HepG2 (cell line): ENCODE results near the gene CTIF. TPM values are rescaled to one million over a fixed set of nuclear protein-coding genes. Genes with fewer than 3 reads are reported as not detected.

Source experiments
- ATAC-seq: fragments of 200-7000 bp; cut with Tn5 transposase; 3 replicates; pipeline ENCODE4 v1.9.1; 2020; ENCODE audit warnings: mild to moderate bottlenecking, moderate library complexity
- BruUV-seq: library from RNA; stranded (reverse); fragments of 400-500 nt; replicated peaks from 2 replicates; lab custom pipeline; 2021; lab: Mats Ljungman, UMichigan
- CTCF ChIA-PET: fragments of 300-600 bp; formaldehyde crosslinking; extraction: SDS; loops from one replicate; lab custom pipeline; 2021; ENCODE audit warnings: low total read pairs, inconsistent platforms, low intra/inter-chr PET ratio; lab: Yijun Ruan, JAX
- POLR2A ChIA-PET: fragments of 350-600 bp; sonication (Branson Sonifier 250); formaldehyde crosslinking; loops from one replicate; lab custom pipeline; 2020; ENCODE audit warnings: antibody characterized with exemption, inconsistent platforms; lab: Yijun Ruan, JAX
- DNase-seq: peaks from one replicate; pipeline ENCODE4 v3.0.0-alpha.2; 2015; ENCODE audit warnings: low spot score
- FAIRE-seq: peaks from 3 replicates; lab custom pipeline; 2011; peaks lifted over from hg19 to GRCh38; lab: Jason Lieb, UNC
- H2AFZ ChIP-seq: one replicate; pipeline ENCODE4 v1.6.1; 2011; ENCODE audit warnings: low read length, inconsistent platforms
- H3K27ac ChIP-seq: fragments of 300-600 bp; 3 replicates; pipeline ENCODE4 v1.8.0; 2011; ENCODE audit warnings: mixed run types, mild to moderate bottlenecking, mixed read lengths, low read length, inconsistent platforms; ENCODE audit not compliant: insufficient read depth; ENCODE audit errors: extremely low read length
- H3K27me3 ChIP-seq, 2 experiments: fragments of 200-600 bp in 1 of 2; 2 replicates in 1 of 2; 3 replicates in 1 of 2; pipeline versions ENCODE4 v1.6.0 to v1.8.0; 2011; ENCODE audit warnings: low read length in 2 of 2, mild to moderate bottlenecking in 2 of 2, moderate library complexity in 2 of 2, inconsistent platforms in 1 of 2; ENCODE audit not compliant: insufficient read depth in 2 of 2, control insufficient read depth in 1 of 2
- H3K36me3 ChIP-seq, 2 experiments: fragments of 200-600 bp in 1 of 2; replicated peaks in 1 of 2; 2 replicates in 1 of 2; 3 replicates in 1 of 2; pipeline versions ENCODE4 v1.5.1 to v1.8.0; 2011; ENCODE audit warnings: low read length in 2 of 2, inconsistent platforms in 1 of 2; ENCODE audit not compliant: insufficient read depth in 2 of 2, control insufficient read depth in 1 of 2
- H3K4me1 ChIP-seq: 2 replicates; pipeline ENCODE4 v1.5.1; 2012; ENCODE audit warnings: low read length, inconsistent platforms; ENCODE audit not compliant: insufficient read depth
- H3K4me2 ChIP-seq: 2 replicates; pipeline ENCODE4 v1.6.0; 2011; ENCODE audit warnings: low read depth, low read length, inconsistent platforms
- H3K4me3 ChIP-seq, 3 experiments: fragments of 200-600 bp in 1 of 3; sonication (generic), shearing (Covaris generic) in 1 of 3; replicated peaks in 1 of 3; 2 replicates each; pipeline ENCODE4 v1.5.1; 2011 to 2016; ENCODE audit warnings: low read length in 3 of 3, inconsistent platforms in 2 of 3, low read depth in 2 of 3, mild to moderate bottlenecking in 2 of 3, control low read depth in 1 of 3, mixed read lengths in 1 of 3; ENCODE audit not compliant: insufficient read depth in 1 of 3
- H3K79me2 ChIP-seq: one replicate; pipeline ENCODE4 v1.6.1; 2011; ENCODE audit warnings: low read length, inconsistent platforms; ENCODE audit not compliant: insufficient read depth
- H3K9ac ChIP-seq: 2 replicates; pipeline ENCODE4 v1.6.0; 2011; ENCODE audit warnings: mild to moderate bottlenecking, low read depth, low read length, inconsistent platforms; ENCODE audit not compliant: insufficient read depth
- H3K9me3 ChIP-seq: 2 replicates; pipeline ENCODE4 v1.5.1; 2012; ENCODE audit warnings: mild to moderate bottlenecking, low read length
- H4K20me1 ChIP-seq: 2 replicates; pipeline ENCODE4 v1.6.0; 2011; ENCODE audit warnings: inconsistent platforms, mild to moderate bottlenecking, low read length, moderate library complexity; ENCODE audit not compliant: insufficient read depth
- BRF2 ChIP-seq: sonication (generic); formaldehyde crosslinking; IDR thresholded peaks from 2 replicates; pipeline ENCODE4 v1.8.1; 2022; ENCODE audit warnings: mild to moderate bottlenecking, missing genetic modification reagents
- ETV5 ChIP-seq: IDR thresholded peaks from 2 replicates; pipeline ENCODE4 v1.6.1; 2018; ENCODE audit warnings: missing biosample characterization, missing genetic modification reagents, inconsistent platforms, borderline replicate concordance
- MED13 ChIP-seq: sonication (generic); formaldehyde crosslinking; IDR thresholded peaks from 2 replicates; pipeline ENCODE4 v1.5.0; 2020; ENCODE audit warnings: missing genetic modification reagents
- RBM22 ChIP-seq: fragments of 200-400 bp; formaldehyde crosslinking; optimal IDR thresholded peaks from 2 replicates; pipeline ENCODE3; 2017; ENCODE audit warnings: mild to moderate bottlenecking, low read length, moderate library complexity
- ZBTB7B ChIP-seq: sonication (generic); formaldehyde crosslinking; IDR thresholded peaks from 2 replicates; pipeline ENCODE4 v1.4.0; 2020; ENCODE audit warnings: missing genetic modification reagents
- ZNF337 ChIP-seq: sonication (generic); formaldehyde crosslinking; IDR thresholded peaks from 2 replicates; pipeline ENCODE4 v1.5.1; 2020; ENCODE audit warnings: missing genetic modification reagents, low read depth, mild to moderate bottlenecking, borderline replicate concordance
- WGBS: methylation state at CpG from one replicate; pipeline ENCODE4 v1.1.6; 2017; ENCODE audit warnings: low lambda C conversion rate; 5-methylcytosine and 5-hydroxymethylcytosine counted together
- in situ Hi-C: cut with HindIII; loops from 2 replicates; pipeline ENCODE4 v1.10.0; 2017; ENCODE audit warnings: low pct_unique_long_range_greater_than_20kb; ENCODE audit not compliant: extremely low pct_ligation_motif_present
- intact Hi-C: fragments of 100-400 bp; cut with micrococcal nuclease; formaldehyde crosslinking; loops from one replicate; pipeline ENCODE4 v1.10.0; 2022; ENCODE audit not compliant: unreplicated experiment
- polyA plus RNA-seq, 8 experiments: library from polyadenylated mRNA; depleted of rRNA in 3 of 8; stranded (reverse) in 7 of 8; unstranded in 1 of 8; fragments of >200 nt; fragmentation: Illumina TruSeq in 4 of 8; extraction: Trizol in 4 of 8; gene quantifications; 2 replicates each; pipeline versions ENCODE4 v1.2.1 to v1.2.3, GENCODE V29; 2011 to 2016; ENCODE audit warnings: low read depth in 4 of 8, missing spikeins in 1 of 8, mixed read lengths in 1 of 8; ENCODE audit not compliant: insufficient read depth in 1 of 8
- total RNA-seq, 5 experiments: library from RNA; depleted of rRNA; stranded (reverse); fragments of >200 nt; fragmentation: Illumina TruSeq; extraction: Trizol; gene quantifications; 2 replicates each; pipeline ENCODE4 v1.2.3, GENCODE V29; 2016; ENCODE audit warnings: low read depth in 1 of 5
- TF ChIP-seq, protein P1 (sequence below): IDR thresholded peaks from 2 replicates; pipeline ENCODE4 v1.6.1; 2018; ENCODE audit warnings: missing genetic modification reagents, mild to moderate bottlenecking, missing compliant biosample characterization

Gene CTIF
- total and polyA plus RNA-seq, 2 of the 13 experiments (the other 11 are each of a cell fraction or from before 2014, with no cell fraction given): 18.2 to 28.0 TPM

GRCh38 chr18:48860269-48861180 lies 321.7 kb downstream of the CTIF start:
- no peak for TF ChIP-seq ZBTB7B (CRISPR knock-in tag)
- TF ChIP-seq ZNF337 (CRISPR knock-in tag): no peak
- peak; percentile 19 for TF ChIP-seq RBM22
- TF ChIP-seq, protein P1, sequence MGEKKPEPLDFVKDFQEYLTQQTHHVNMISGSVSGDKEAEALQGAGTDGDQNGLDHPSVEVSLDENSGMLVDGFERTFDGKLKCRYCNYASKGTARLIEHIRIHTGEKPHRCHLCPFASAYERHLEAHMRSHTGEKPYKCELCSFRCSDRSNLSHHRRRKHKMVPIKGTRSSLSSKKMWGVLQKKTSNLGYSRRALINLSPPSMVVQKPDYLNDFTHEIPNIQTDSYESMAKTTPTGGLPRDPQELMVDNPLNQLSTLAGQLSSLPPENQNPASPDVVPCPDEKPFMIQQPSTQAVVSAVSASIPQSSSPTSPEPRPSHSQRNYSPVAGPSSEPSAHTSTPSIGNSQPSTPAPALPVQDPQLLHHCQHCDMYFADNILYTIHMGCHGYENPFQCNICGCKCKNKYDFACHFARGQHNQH (CRISPR knock-in tag): no peak
- no peak for TF ChIP-seq BRF2 (CRISPR knock-in tag)
- no peak for TF ChIP-seq MED13 (CRISPR knock-in tag)
- no peak for TF ChIP-seq ETV5 (CRISPR knock-in tag)
- no peaks in the 10 kb centered on the region for H3K4me1 ChIP-seq
- ATAC-seq: no peak
- no peak overlapping the region for H3K4me3 ChIP-seq
- no peak overlapping the region for H2AFZ ChIP-seq
- no TSS peak for BruUV-seq
- CTCF ChIA-PET: no interaction called here
- intact Hi-C loops: no loop called here
- H3K9me3 ChIP-seq: no peaks in the 10 kb centered on the region
- H3K27ac ChIP-seq: no peak overlapping the region
- H3K27me3 ChIP-seq: no peaks in the 10 kb centered on the region
- no peaks in the 10 kb centered on the region for H4K20me1 ChIP-seq
- POLR2A ChIA-PET: no interaction called here
- no peak for FAIRE-seq
- H3K79me2 ChIP-seq: no peaks in the 10 kb centered on the region
- peaks cover 1 to 24% of the 10 kb centered on the region in 2 experiments; a peak in 3 of 5 replicates for H3K36me3 ChIP-seq
- in situ Hi-C loops: no loop called here
- DNase-seq: no peak
- 92% methylated on average over 23 of the region's 28 CpGs for WGBS
- no peak overlapping the region for H3K9ac ChIP-seq
- no peak overlapping the region for H3K4me2 ChIP-seq
